Lower lobe of right lung (tissue), 2 donors: Measurements from ENCODE around the gene NOL6. TPM values are rescaled to one million over a fixed set of nuclear protein-coding genes. Genes with fewer than 3 reads are reported as not detected.

Source experiments
- ATAC-seq, 2 donors: fragments of 200-7000 bp; cut with Tn5 transposase; one replicate each; pipeline ENCODE4 v1.9.1; 2020 to 2022; ENCODE audit warnings: mild to moderate bottlenecking in 2 of 2, moderate library complexity in 2 of 2
- DNase-seq: peaks from one replicate; pipeline ENCODE4 v3.0.0-alpha.2; 2020
- H3K27ac ChIP-seq: fragments of 200-600 bp; one replicate; pipeline ENCODE4 v1.8.0; 2022
- H3K27me3 ChIP-seq: fragments of 200-600 bp; one replicate; pipeline ENCODE4 v1.8.0; 2022; ENCODE audit warnings: low read depth
- H3K36me3 ChIP-seq: fragments of 200-600 bp; one replicate; pipeline ENCODE4 v1.8.0; 2022; ENCODE audit warnings: mild to moderate bottlenecking
- H3K4me1 ChIP-seq: fragments of 200-600 bp; one replicate; pipeline ENCODE4 v1.8.0; 2022
- H3K4me3 ChIP-seq: fragments of 200-600 bp; one replicate; pipeline ENCODE4 v1.8.0; 2022; ENCODE audit warnings: mild to moderate bottlenecking
- H3K9me3 ChIP-seq: fragments of 200-600 bp; one replicate; pipeline ENCODE4 v1.8.0; 2022
- intact Hi-C: fragments of 100-400 bp; cut with DNase I; formaldehyde crosslinking; loops from one replicate; pipeline ENCODE4 v1.11.0; 2022
- total RNA-seq: library from RNA; stranded (reverse); fragmentation: NEBNext Ultra II Directional; extraction: Animal tissue kit (Norgen Biotek cat#: 25700); gene quantifications from one replicate; pipeline ENCODE4 v1.2.1, GENCODE V29; 2021
- TF ChIP-seq, protein P1 (sequence below): fragments of 200-600 bp; IDR thresholded peaks from one replicate; pipeline ENCODE4 v1.8.0; 2022; ENCODE audit warnings: antibody characterized with exemption, mild to moderate bottlenecking
- donor health status: DM: no; HTN: yes; CAD: no; lungs with severe emphysema.

NOL6 gene
- total RNA-seq, 1 donor from 2014 or later = 27.6 TPM

DNA sequence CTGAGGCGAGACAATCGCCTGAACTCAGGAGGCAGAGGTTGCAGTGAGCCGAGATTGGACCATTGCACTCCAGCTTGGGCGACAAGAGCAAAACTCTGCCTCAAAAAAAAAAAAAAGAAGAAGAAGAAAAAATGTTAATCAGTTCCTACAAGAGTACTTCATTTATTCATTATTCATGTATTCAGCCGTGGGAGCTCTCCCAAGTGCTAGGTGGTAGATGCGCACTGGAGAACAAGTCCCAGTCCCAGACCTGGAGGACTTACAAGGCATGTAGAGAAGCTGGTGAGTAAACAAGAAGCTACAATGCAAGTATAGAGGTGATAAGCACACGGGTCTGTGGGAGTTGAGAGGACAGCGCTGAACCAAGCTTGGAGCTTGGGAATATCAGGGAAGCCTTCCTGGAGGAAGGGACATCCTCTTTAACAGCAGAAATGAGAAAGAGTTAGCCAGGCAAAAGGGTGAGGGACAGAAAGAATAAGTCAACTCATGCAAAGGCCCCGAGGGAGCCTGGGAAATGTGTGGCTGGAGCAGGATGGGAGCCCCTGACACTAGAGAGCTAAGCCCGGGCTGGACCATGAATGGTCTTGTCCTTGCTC, 53.9 kb downstream of the NOL6 start:
- Histone ChIP-seq H3K27ac (no peak overlapping the region), H3K4me3 (no peak overlapping the region), H3K9me3 (no peaks in the 10 kb centered on the region), H3K27me3 (no peaks in the 10 kb centered on the region), H3K36me3 (no peaks in the 10 kb centered on the region), H3K4me1 (peaks cover 22% of the 10 kb centered on the region)
- ATAC-seq = no peak
- TF ChIP-seq, protein P1, sequence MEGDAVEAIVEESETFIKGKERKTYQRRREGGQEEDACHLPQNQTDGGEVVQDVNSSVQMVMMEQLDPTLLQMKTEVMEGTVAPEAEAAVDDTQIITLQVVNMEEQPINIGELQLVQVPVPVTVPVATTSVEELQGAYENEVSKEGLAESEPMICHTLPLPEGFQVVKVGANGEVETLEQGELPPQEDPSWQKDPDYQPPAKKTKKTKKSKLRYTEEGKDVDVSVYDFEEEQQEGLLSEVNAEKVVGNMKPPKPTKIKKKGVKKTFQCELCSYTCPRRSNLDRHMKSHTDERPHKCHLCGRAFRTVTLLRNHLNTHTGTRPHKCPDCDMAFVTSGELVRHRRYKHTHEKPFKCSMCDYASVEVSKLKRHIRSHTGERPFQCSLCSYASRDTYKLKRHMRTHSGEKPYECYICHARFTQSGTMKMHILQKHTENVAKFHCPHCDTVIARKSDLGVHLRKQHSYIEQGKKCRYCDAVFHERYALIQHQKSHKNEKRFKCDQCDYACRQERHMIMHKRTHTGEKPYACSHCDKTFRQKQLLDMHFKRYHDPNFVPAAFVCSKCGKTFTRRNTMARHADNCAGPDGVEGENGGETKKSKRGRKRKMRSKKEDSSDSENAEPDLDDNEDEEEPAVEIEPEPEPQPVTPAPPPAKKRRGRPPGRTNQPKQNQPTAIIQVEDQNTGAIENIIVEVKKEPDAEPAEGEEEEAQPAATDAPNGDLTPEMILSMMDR = no peak
- intact Hi-C loops = no loop called here
- no peak for DNase-seq

DNA sequence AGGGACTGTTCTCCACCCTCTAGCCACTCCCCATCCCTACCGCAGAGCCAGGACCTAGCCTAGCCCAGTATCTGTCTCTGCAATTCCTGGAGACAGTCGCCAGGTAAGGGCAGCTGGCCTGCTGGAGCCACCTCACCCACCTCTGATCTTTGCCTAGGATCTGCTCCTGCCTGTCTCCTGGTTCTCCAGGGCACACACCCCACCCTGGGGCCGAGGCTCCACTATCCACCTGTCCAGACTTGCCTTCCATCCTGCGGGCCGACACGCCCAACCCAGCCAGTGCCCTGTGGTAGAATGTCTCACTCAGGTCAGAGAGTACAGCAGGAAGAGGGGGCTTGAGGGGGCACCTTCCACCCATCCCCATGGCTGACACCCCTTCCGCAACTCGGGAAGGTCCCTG, 55.6 kb downstream of the NOL6 start:
- H3K27ac ChIP-seq = no peak overlapping the region
- ATAC-seq = no peak
- H3K4me1 ChIP-seq = peaks cover 35% of the 10 kb centered on the region
- no peaks in the 10 kb centered on the region for H3K9me3 ChIP-seq
- no peaks in the 10 kb centered on the region for H3K27me3 ChIP-seq
- DNase-seq = no peak
- TF ChIP-seq, protein P1 = no peak
- intact Hi-C loops = no loop called here
- no peaks in the 10 kb centered on the region for H3K36me3 ChIP-seq
- no peak overlapping the region for H3K4me3 ChIP-seq

DNA sequence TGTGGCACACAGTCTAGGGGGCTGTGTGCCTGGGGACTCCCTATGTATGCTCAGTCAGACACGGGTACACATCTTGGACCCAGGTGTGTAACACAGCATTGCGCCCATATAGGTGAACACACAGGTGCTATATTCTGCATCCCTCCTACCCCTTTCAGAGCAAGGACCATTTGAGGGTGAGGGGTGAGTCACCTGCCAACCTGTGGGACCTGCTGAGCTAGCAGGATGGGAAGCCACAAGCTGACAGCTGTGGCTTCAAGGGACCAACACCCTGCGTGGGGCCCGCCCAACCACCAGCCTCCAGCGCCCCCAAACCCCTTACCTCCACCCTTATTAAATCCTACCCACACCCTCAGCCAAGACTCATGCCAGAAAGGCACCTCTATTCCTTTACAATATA, 56.7 kb downstream of the NOL6 start:
- DNase-seq (no peak), ATAC-seq (no peak)
- Histone ChIP-seq H3K4me3 (no peak overlapping the region), H3K4me1 (peaks cover 35% of the 10 kb centered on the region), H3K9me3 (no peaks in the 10 kb centered on the region), H3K27me3 (no peaks in the 10 kb centered on the region), H3K36me3 (no peaks in the 10 kb centered on the region), H3K27ac (no peak overlapping the region)
- TF ChIP-seq, protein P1 = no peak
- intact Hi-C loops = no loop called here

DNA sequence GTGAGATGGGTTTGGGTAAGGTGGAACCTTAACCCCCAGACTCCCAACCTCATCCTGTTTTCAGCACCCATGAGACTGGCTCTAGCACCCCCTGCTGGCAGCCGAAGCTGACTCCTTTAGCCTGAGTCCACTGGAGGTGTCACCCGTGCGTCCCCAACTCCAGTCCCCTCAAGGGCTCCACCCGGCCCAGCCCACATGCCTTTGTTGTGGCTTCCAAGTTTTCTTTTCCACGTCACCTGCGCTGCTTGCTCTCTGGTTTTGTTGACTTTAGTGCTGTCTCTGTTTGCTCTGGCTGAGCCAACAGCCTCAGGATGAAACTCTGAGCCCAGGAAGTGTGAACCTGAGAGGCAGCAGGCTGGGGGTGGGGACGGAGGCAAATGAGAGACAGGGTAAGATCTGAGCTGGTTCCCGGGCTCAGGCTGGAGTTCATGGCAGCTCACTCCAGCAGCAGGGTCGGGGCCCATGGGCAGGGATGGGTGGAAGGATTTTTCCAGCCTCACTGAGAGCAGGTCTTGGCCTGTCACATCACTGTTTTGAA, 58.2 kb downstream of the NOL6 start:
- peak overlapping the region; percentile 80 for H3K27ac ChIP-seq
- intact Hi-C loops = no loop called here
- H3K9me3 ChIP-seq = no peaks in the 10 kb centered on the region
- H3K36me3 ChIP-seq = no peaks in the 10 kb centered on the region
- no peak overlapping the region for H3K4me3 ChIP-seq
- TF ChIP-seq, protein P1 = peak; percentile 84
- peak; percentile 96 for DNase-seq
- peak; percentile 96 for ATAC-seq
- no peaks in the 10 kb centered on the region for H3K27me3 ChIP-seq
- peaks cover 35% of the 10 kb centered on the region for H3K4me1 ChIP-seq

DNA sequence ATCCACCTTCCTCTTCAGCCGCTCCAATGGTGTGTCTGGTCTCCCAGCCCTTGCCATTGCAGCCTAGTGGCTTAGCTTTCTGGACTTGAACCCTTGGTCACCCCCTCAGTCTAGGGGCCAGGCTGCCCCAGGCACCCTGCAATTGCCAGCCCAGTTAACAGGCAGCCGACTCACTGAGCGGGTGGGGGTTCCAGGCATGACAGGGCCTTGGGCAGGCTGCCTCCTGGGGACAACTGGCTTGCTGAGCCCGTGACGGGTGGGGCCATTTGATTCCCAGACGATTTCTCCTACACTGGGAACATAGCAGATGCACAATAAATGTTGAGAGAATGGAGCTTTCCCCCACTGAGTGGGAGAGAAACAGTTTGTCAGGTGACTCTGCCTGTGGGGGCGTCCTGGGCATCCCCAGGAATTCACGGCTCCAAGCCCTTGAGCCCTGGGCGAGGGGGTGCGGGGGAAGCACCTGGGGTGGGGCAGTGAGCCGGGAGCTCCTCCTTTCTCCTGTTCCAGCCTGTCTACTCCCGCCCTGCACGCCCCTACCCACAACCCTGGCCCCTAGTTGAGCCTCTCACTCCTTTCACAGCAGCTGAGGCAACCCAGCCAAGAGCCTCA, 58.7 kb downstream of the NOL6 start:
- Histone ChIP-seq H3K27me3 (no peaks in the 10 kb centered on the region), H3K9me3 (no peaks in the 10 kb centered on the region), H3K4me3 (no peak overlapping the region), H3K36me3 (no peaks in the 10 kb centered on the region), H3K27ac (peak overlapping the region; percentile 80), H3K4me1 (peaks cover 35% of the 10 kb centered on the region)
- TF ChIP-seq, protein P1 = no peak
- intact Hi-C loops = no loop called here
- DNase-seq (no peak), ATAC-seq (no peak)
